GM12878 (cell line): ENCODE results near the gene DAPK2. TPM values are rescaled to one million over a fixed set of nuclear protein-coding genes. Genes with fewer than 3 reads are reported as not detected.

Experiments used
- ATAC-seq: fragments of 200-7000 bp; cut with Tn5 transposase; 3 replicates; pipeline ENCODE4 v1.9.1; 2020; ENCODE audit warnings: mild to moderate bottlenecking, moderate library complexity
- BruUV-seq: library from RNA; stranded (reverse); fragments of 400-500 nt; replicated peaks from 2 replicates; lab custom pipeline; 2021; lab: Mats Ljungman, UMichigan
- CTCF ChIA-PET: fragments of 300-600 bp; sonication (Branson Sonifier 250); formaldehyde crosslinking; extraction: SDS; loops from one replicate; lab custom pipeline; 2021; ENCODE audit warnings: inconsistent platforms; lab: Yijun Ruan, JAX
- POLR2A ChIA-PET: fragments of 350-600 bp; formaldehyde crosslinking; extraction: SDS; loops from one replicate; lab custom pipeline; 2021; ENCODE audit warnings: inconsistent platforms; lab: Charles Lee
- RAD21 ChIA-PET: fragments of 300-600 bp; sonication (Branson Sonifier 250); formaldehyde crosslinking; loops from one replicate; lab custom pipeline; 2023; ENCODE audit warnings: antibody characterized with exemption; ENCODE audit not compliant: unreplicated experiment; lab: Charles Lee
- SMC1A ChIA-PET: fragments of 300-600 bp; sonication (Branson Sonifier 250); formaldehyde crosslinking; loops from one replicate; lab custom pipeline; 2023; ENCODE audit not compliant: unreplicated experiment, uncharacterized antibody; lab: Charles Lee
- DNase-seq: peaks from one replicate; pipeline ENCODE4 v3.0.0-alpha.2; 2011; ENCODE audit warnings: low read depth, low spot score
- FAIRE-seq: peaks from 3 replicates; lab custom pipeline; 2011; peaks lifted over from hg19 to GRCh38; lab: Jason Lieb, UNC
- H2AFZ ChIP-seq: 2 replicates; pipeline ENCODE4 v1.6.0; 2011; ENCODE audit warnings: low read depth, low read length, control low read depth; ENCODE audit not compliant: control insufficient read depth
- H3K27ac ChIP-seq: 2 replicates; pipeline ENCODE4 v1.5.1; 2011; ENCODE audit warnings: control low read depth; ENCODE audit not compliant: control insufficient read depth, insufficient read depth
- H3K27me3 ChIP-seq, 2 experiments: replicated peaks in 1 of 2; 2 replicates each; pipeline versions ENCODE4 v1.6.0 to v1.6.1; 2011; ENCODE audit warnings: low read length in 1 of 2; ENCODE audit not compliant: control insufficient read depth in 2 of 2, insufficient read depth in 2 of 2
- H3K36me3 ChIP-seq, 2 experiments: 2 replicates each; pipeline ENCODE4 v1.5.1; 2011; ENCODE audit warnings: low read length in 1 of 2; ENCODE audit not compliant: control insufficient read depth in 2 of 2, insufficient read depth in 2 of 2
- H3K4me1 ChIP-seq: 2 replicates; pipeline ENCODE4 v1.6.1; 2011; ENCODE audit warnings: mild to moderate bottlenecking, low read length, moderate library complexity, mixed read lengths; ENCODE audit not compliant: control insufficient read depth, insufficient read depth
- H3K4me2 ChIP-seq: 2 replicates; pipeline ENCODE4 v1.6.0; 2011; ENCODE audit warnings: control low read depth; ENCODE audit not compliant: control insufficient read depth, insufficient read depth
- H3K4me3 ChIP-seq: fragments of 200-600 bp; sonication (generic); 2 replicates; pipeline ENCODE4 v1.5.1; 2016
- H3K79me2 ChIP-seq: 2 replicates; pipeline ENCODE4 v1.6.0; 2011; ENCODE audit warnings: low read length; ENCODE audit not compliant: control insufficient read depth, insufficient read depth
- H3K9ac ChIP-seq: 2 replicates; pipeline ENCODE4 v1.8.0; 2011; ENCODE audit warnings: low read length, control low read depth, mixed read lengths; ENCODE audit not compliant: control insufficient read depth, insufficient read depth
- H3K9me3 ChIP-seq: replicated peaks from 3 replicates; pipeline ENCODE4 v1.5.1; 2011; ENCODE audit warnings: mild to moderate bottlenecking, low read length; ENCODE audit not compliant: control insufficient read depth, insufficient read depth
- H4K20me1 ChIP-seq: 2 replicates; pipeline ENCODE4 v1.6.0; 2011; ENCODE audit not compliant: control insufficient read depth, insufficient read depth
- NFYB ChIP-seq: IDR thresholded peaks from 2 replicates; pipeline ENCODE4 v1.6.1; 2011; ENCODE audit warnings: low read depth, mild to moderate bottlenecking, low read length, improper control_type of control experiment, moderate library complexity; ENCODE audit not compliant: insufficient read depth
- SPI1 ChIP-seq: IDR thresholded peaks from 2 replicates; pipeline ENCODE4 v1.6.1; 2011; ENCODE audit warnings: low read depth, mild to moderate bottlenecking, low read length, moderate library complexity, borderline replicate concordance; ENCODE audit not compliant: insufficient read depth
- STAT1 ChIP-seq: fragments of 450-650 bp; conservative IDR thresholded peaks from 2 replicates; pipeline ENCODE4 v1.6.1; 2014; ENCODE audit warnings: antibody characterized with exemption, mild to moderate bottlenecking
- WGBS: methylation state at CpG from one replicate; pipeline ENCODE4 v1.1.6; 2016; ENCODE audit warnings: low lambda C conversion rate; ENCODE audit not compliant: insufficient replicate concordance, insufficient coverage; ENCODE audit errors: missing lambda C conversion rate; 5-methylcytosine and 5-hydroxymethylcytosine counted together
- in situ Hi-C: fragments of 300-500 bp; cut with MboI; formaldehyde crosslinking; loops from 9 replicates; pipeline ENCODE4 v1.14.3; 2018; ENCODE audit warnings: mixed read lengths
- intact Hi-C: fragments of 100-400 bp; cut with micrococcal nuclease; formaldehyde crosslinking; loops from one replicate; pipeline ENCODE4 v1.14.2; 2022; ENCODE audit not compliant: unreplicated experiment
- polyA plus RNA-seq, 11 experiments: library from polyadenylated mRNA; depleted of rRNA in 4 of 11; unstranded in 6 of 11; stranded (reverse) in 5 of 11; fragments of >200 nt; fragmentation: Nextera tagmentation in 4 of 11; fragmentation: Illumina TruSeq in 1 of 11; extraction: Ambion mirVana in 4 of 11; extraction: Trizol in 1 of 11; gene quantifications; 1 replicate in 1 of 11; 2 replicates in 10 of 11; pipeline versions ENCODE4 v1.2.1 to v1.2.3, GENCODE V29; 2011 to 2016; ENCODE audit warnings: inconsistent platforms in 2 of 11, missing spikeins in 2 of 11, low read depth in 1 of 11
- total RNA-seq, 4 experiments: library from RNA; depleted of rRNA in 3 of 4; stranded (reverse); fragments of >200 nt in 3 of 4; fragmentation: Illumina TruSeq in 1 of 4; extraction: Trizol in 1 of 4; gene quantifications; 2 replicates each; pipeline versions ENCODE4 v1.2.1 to v1.2.3, GENCODE V29; 2013 to 2021
- TF ChIP-seq, protein P1 (sequence below), 3 experiments: IDR thresholded peaks in 2 of 3; conservative IDR thresholded peaks in 1 of 3; 2 replicates each; pipeline ENCODE4 v1.5.1; 2011; ENCODE audit warnings: low read depth in 3 of 3, low read length in 3 of 3, mild to moderate bottlenecking in 3 of 3, control low read depth in 2 of 3, moderate library complexity in 2 of 3, inconsistent platforms in 1 of 3, mixed read lengths in 1 of 3; ENCODE audit not compliant: control insufficient read depth in 2 of 3, insufficient read depth in 1 of 3; ENCODE audit errors: extremely low read depth in 1 of 3
- TF ChIP-seq, protein P2 (sequence below): IDR thresholded peaks from 2 replicates; pipeline ENCODE4 v1.6.1; 2011; ENCODE audit warnings: mild to moderate bottlenecking, low read depth, low read length, moderate library complexity; ENCODE audit not compliant: insufficient replicate concordance
- TF ChIP-seq, protein P3 (sequence below): fragments of 450-650 bp; IDR thresholded peaks from 2 replicates; pipeline ENCODE4 v1.6.1; 2016; ENCODE audit warnings: mild to moderate bottlenecking
- TF ChIP-seq, protein P4 (sequence below): fragments of 450-650 bp; IDR thresholded peaks from 2 replicates; pipeline ENCODE4 v1.6.1; 2017; ENCODE audit warnings: antibody characterized with exemption, mild to moderate bottlenecking, moderate library complexity
- TF ChIP-seq, protein P5 (sequence below): fragments of 450-650 bp; IDR thresholded peaks from 2 replicates; pipeline ENCODE4 v1.6.1; 2017; ENCODE audit warnings: mild to moderate bottlenecking, moderate library complexity

DAPK2 gene
- total and polyA plus RNA-seq, 10 of the 15 experiments (the other 5 are each of a cell fraction or from before 2014, with no cell fraction given), result 0.69 to 8.4 (median 4.1) TPM

DNA sequence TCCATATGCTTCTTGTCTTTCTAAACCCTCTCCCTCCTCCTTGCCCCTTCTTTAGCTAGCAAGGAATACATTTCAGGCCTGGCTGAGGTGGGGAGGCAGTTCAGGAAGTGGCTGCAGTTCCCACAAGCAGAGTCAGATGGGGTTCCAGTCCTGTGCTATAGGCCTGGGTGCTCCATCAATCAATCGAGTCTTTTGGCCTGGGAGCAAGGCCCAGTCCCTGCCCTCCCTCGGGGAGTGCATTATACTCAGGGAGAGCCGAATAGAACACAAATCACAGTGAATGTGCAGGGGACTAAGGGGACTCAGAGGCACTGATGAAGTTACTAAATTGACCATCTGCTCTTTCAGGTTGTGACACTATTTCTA is 154.5 kb downstream of the DAPK2 start:
- Histone ChIP-seq H3K79me2 (no peaks in the 10 kb centered on the region), H3K4me1 (peaks cover 67% of the 10 kb centered on the region), H3K9me3 (no peaks in the 10 kb centered on the region; the same call in 2 of the 3 replicates), H3K27ac (peak overlapping the region; percentile 79), H2AFZ (no peak overlapping the region; the same call in 1 of the 2 replicates), H3K9ac (no peak overlapping the region), H3K27me3 (no peaks in the 10 kb centered on the region), H3K36me3 (no peaks in the 10 kb centered on the region), H3K4me2 (0 out of 2 replicates have a peak overlapping the region, but pooled peaks have one; percentile 34), H4K20me1 (no peaks in the 10 kb centered on the region), H3K4me3 (no peak overlapping the region)
- ChIA-PET CTCF (interaction anchor here (0.6 to 8.7 kb wide), 29 partner anchors 10 to 281 kb away, joined by 3 to 147 read pairs (median 7); partner anchors contain the start of genes DAPK2 and HERC1), POLR2A (interaction anchor here (1.1 to 2.6 kb wide), 6 partner anchors 22 to 177 kb away, joined by 3 to 11 read pairs (median 5); no protein-coding TSS in a partner anchor), SMC1A (interaction anchor here (0.6 to 9.9 kb wide), 32 partner anchors 11 to 545 kb away, joined by 3 to 143 read pairs (median 5); partner anchors contain the start of genes DAPK2 and HERC1), RAD21 (interaction anchor here (0.7 to 9.0 kb wide), 32 partner anchors 10 to 175 kb away, joined by 3 to 77 read pairs (median 4); partner anchors contain the start of gene DAPK2)
- ATAC-seq, result peak; percentile 2
- WGBS, result 77% methylated on average over 3 of the region's 3 CpGs
- TF ChIP-seq NFYB (peak; percentile 47; the same call in 1 of the 2 replicates), SPI1 (0 out of 2 replicates have a peak, but pooled peaks have one; percentile 19), STAT1 (no peak)
- TF ChIP-seq, protein P1, sequence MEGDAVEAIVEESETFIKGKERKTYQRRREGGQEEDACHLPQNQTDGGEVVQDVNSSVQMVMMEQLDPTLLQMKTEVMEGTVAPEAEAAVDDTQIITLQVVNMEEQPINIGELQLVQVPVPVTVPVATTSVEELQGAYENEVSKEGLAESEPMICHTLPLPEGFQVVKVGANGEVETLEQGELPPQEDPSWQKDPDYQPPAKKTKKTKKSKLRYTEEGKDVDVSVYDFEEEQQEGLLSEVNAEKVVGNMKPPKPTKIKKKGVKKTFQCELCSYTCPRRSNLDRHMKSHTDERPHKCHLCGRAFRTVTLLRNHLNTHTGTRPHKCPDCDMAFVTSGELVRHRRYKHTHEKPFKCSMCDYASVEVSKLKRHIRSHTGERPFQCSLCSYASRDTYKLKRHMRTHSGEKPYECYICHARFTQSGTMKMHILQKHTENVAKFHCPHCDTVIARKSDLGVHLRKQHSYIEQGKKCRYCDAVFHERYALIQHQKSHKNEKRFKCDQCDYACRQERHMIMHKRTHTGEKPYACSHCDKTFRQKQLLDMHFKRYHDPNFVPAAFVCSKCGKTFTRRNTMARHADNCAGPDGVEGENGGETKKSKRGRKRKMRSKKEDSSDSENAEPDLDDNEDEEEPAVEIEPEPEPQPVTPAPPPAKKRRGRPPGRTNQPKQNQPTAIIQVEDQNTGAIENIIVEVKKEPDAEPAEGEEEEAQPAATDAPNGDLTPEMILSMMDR (IDR thresholded peaks at IDR 0.05 in 2 of 3, conservative IDR thresholded peaks at IDR 0.05 in 1 of 3; ENCODE audit: control insufficient read depth in 2 of 3, extremely low read depth in 1 of 3, insufficient read depth in 1 of 3, low read depth in 3 of 3, low read length in 3 of 3), result peak in 2 of 3 experiments; percentile 5 to 13; a peak in 1 of 6 replicates
- TF ChIP-seq, protein P2, sequence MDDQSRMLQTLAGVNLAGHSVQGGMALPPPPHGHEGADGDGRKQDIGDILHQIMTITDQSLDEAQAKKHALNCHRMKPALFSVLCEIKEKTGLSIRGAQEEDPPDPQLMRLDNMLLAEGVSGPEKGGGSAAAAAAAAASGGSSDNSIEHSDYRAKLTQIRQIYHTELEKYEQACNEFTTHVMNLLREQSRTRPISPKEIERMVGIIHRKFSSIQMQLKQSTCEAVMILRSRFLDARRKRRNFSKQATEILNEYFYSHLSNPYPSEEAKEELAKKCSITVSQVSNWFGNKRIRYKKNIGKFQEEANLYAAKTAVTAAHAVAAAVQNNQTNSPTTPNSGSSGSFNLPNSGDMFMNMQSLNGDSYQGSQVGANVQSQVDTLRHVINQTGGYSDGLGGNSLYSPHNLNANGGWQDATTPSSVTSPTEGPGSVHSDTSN, result peak; percentile 69
- TF ChIP-seq, protein P3, sequence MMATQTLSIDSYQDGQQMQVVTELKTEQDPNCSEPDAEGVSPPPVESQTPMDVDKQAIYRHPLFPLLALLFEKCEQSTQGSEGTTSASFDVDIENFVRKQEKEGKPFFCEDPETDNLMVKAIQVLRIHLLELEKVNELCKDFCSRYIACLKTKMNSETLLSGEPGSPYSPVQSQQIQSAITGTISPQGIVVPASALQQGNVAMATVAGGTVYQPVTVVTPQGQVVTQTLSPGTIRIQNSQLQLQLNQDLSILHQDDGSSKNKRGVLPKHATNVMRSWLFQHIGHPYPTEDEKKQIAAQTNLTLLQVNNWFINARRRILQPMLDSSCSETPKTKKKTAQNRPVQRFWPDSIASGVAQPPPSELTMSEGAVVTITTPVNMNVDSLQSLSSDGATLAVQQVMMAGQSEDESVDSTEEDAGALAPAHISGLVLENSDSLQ, result peak; percentile 68
- TF ChIP-seq, protein P4, sequence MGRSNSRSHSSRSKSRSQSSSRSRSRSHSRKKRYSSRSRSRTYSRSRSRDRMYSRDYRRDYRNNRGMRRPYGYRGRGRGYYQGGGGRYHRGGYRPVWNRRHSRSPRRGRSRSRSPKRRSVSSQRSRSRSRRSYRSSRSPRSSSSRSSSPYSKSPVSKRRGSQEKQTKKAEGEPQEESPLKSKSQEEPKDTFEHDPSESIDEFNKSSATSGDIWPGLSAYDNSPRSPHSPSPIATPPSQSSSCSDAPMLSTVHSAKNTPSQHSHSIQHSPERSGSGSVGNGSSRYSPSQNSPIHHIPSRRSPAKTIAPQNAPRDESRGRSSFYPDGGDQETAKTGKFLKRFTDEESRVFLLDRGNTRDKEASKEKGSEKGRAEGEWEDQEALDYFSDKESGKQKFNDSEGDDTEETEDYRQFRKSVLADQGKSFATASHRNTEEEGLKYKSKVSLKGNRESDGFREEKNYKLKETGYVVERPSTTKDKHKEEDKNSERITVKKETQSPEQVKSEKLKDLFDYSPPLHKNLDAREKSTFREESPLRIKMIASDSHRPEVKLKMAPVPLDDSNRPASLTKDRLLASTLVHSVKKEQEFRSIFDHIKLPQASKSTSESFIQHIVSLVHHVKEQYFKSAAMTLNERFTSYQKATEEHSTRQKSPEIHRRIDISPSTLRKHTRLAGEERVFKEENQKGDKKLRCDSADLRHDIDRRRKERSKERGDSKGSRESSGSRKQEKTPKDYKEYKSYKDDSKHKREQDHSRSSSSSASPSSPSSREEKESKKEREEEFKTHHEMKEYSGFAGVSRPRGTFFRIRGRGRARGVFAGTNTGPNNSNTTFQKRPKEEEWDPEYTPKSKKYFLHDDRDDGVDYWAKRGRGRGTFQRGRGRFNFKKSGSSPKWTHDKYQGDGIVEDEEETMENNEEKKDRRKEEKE, result no peak
- TF ChIP-seq, protein P5, sequence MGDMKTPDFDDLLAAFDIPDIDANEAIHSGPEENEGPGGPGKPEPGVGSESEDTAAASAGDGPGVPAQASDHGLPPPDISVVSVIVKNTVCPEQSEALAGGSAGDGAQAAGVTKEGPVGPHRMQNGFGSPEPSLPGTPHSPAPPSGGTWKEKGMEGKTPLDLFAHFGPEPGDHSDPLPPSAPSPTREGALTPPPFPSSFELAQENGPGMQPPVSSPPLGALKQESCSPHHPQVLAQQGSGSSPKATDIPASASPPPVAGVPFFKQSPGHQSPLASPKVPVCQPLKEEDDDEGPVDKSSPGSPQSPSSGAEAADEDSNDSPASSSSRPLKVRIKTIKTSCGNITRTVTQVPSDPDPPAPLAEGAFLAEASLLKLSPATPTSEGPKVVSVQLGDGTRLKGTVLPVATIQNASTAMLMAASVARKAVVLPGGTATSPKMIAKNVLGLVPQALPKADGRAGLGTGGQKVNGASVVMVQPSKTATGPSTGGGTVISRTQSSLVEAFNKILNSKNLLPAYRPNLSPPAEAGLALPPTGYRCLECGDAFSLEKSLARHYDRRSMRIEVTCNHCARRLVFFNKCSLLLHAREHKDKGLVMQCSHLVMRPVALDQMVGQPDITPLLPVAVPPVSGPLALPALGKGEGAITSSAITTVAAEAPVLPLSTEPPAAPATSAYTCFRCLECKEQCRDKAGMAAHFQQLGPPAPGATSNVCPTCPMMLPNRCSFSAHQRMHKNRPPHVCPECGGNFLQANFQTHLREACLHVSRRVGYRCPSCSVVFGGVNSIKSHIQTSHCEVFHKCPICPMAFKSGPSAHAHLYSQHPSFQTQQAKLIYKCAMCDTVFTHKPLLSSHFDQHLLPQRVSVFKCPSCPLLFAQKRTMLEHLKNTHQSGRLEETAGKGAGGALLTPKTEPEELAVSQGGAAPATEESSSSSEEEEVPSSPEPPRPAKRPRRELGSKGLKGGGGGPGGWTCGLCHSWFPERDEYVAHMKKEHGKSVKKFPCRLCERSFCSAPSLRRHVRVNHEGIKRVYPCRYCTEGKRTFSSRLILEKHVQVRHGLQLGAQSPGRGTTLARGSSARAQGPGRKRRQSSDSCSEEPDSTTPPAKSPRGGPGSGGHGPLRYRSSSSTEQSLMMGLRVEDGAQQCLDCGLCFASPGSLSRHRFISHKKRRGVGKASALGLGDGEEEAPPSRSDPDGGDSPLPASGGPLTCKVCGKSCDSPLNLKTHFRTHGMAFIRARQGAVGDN, result peak; percentile 44; the same call in 1 of the 2 replicates
- in situ Hi-C loops (loop anchor here (5.0 kb wide), 1 partner anchor 139 kb away; no protein-coding TSS in a partner anchor), intact Hi-C loops (loop anchor here (1.0 to 10.0 kb wide), 7 partner anchors 59 to 387 kb away; partner anchors contain the start of genes HERC1 and USP3)
- DNase-seq, result no peak
- no peak for FAIRE-seq
- BruUV-seq, result no TSS peak
